GM23248 (cell line): ENCODE data around the gene APOBEC3A.

Experiments
- EZH2 ChIP-seq: fragments of 200-600 bp; sonication (generic); IDR thresholded peaks from 2 replicates; pipeline ENCODE4 v1.6.1; 2018; ENCODE audit warnings: antibody characterized with exemption, mild to moderate bottlenecking; ENCODE audit not compliant: insufficient read depth, poor library complexity, severe bottlenecking
- EZH2phosphoT487 ChIP-seq: fragments of 200-600 bp; sonication (generic); IDR thresholded peaks from 2 replicates; pipeline ENCODE4 v1.6.1; 2018; ENCODE audit warnings: antibody characterized with exemption, moderate library complexity, mild to moderate bottlenecking, low read depth; ENCODE audit not compliant: insufficient read depth

GRCh38 chr22:38938221-38938620 is 19.2 kb upstream of the APOBEC3A start:
- TF ChIP-seq EZH2phosphoT487 (no peak), EZH2 (no peak)
